HepG2 (cell line): ENCODE results near the gene ZNF37A. TPM values are rescaled to one million over a fixed set of nuclear protein-coding genes. Genes with fewer than 3 reads are reported as not detected.

Experiments used
- CAMTA2 ChIP-seq: sonication (generic); formaldehyde crosslinking; IDR thresholded peaks from 2 replicates; pipeline ENCODE4 v1.4.0; 2020; ENCODE audit warnings: mild to moderate bottlenecking, missing genetic modification reagents, borderline replicate concordance
- GATA4 ChIP-seq: sonication (generic); IDR thresholded peaks from 2 replicates; pipeline ENCODE4 v1.6.1; 2016; ENCODE audit warnings: antibody characterized with exemption, low read depth, borderline replicate concordance
- GTF2F1 ChIP-seq: fragments of 150-350 bp; IDR thresholded peaks from 2 replicates; pipeline ENCODE4 v1.6.1; 2014; ENCODE audit warnings: low read length
- KIAA2018 ChIP-seq: sonication (generic); formaldehyde crosslinking; IDR thresholded peaks from 2 replicates; pipeline ENCODE4 v1.5.0; 2020; ENCODE audit warnings: mild to moderate bottlenecking, missing genetic modification reagents, borderline replicate concordance
- MAFF ChIP-seq: IDR thresholded peaks from 2 replicates; pipeline ENCODE4 v1.6.1; 2011; ENCODE audit warnings: low read depth, low read length, improper control_type of control experiment
- NCOR1 ChIP-seq: fragments of 200-600 bp; sonication (generic); IDR thresholded peaks from 2 replicates; pipeline ENCODE4 v1.7.0; 2017; ENCODE audit warnings: antibody characterized with exemption, low read length, borderline replicate concordance
- PHF20 ChIP-seq: sonication (generic); formaldehyde crosslinking; IDR thresholded peaks from 2 replicates; pipeline ENCODE4 v1.5.0; 2020; ENCODE audit warnings: mild to moderate bottlenecking, missing genetic modification reagents
- PITX1 ChIP-seq: sonication (generic); formaldehyde crosslinking; IDR thresholded peaks from 2 replicates; pipeline ENCODE4 v1.5.1; 2020; ENCODE audit warnings: mild to moderate bottlenecking, missing genetic modification reagents
- TSC22D2 ChIP-seq: sonication (generic); formaldehyde crosslinking; IDR thresholded peaks from 2 replicates; pipeline ENCODE4 v1.5.1; 2020; ENCODE audit warnings: missing genetic modification reagents, mild to moderate bottlenecking, borderline replicate concordance
- ZFY ChIP-seq: sonication (generic); formaldehyde crosslinking; IDR thresholded peaks from 2 replicates; pipeline ENCODE4 v1.4.0; 2020; ENCODE audit warnings: missing genetic modification reagents
- ZMYM3 ChIP-seq: sonication (generic); formaldehyde crosslinking; IDR thresholded peaks from 2 replicates; pipeline ENCODE4 v1.5.1; 2020; ENCODE audit warnings: mild to moderate bottlenecking, missing genetic modification reagents
- ZNF264 ChIP-seq: sonication (generic); formaldehyde crosslinking; IDR thresholded peaks from 2 replicates; pipeline ENCODE4 v1.4.0; 2020; ENCODE audit warnings: missing genetic modification reagents
- ZNF367 ChIP-seq: sonication (generic); formaldehyde crosslinking; IDR thresholded peaks from 2 replicates; pipeline ENCODE4 v1.4.0; 2020; ENCODE audit warnings: missing genetic modification reagents, borderline replicate concordance
- ZNF557 ChIP-seq: sonication (generic); formaldehyde crosslinking; IDR thresholded peaks from 2 replicates; pipeline ENCODE4 v1.4.0; 2020; ENCODE audit warnings: missing genetic modification reagents
- ZNF616 ChIP-seq: sonication (generic); formaldehyde crosslinking; IDR thresholded peaks from 2 replicates; pipeline ENCODE4 v1.5.0; 2020; ENCODE audit warnings: low read depth, mild to moderate bottlenecking, missing genetic modification reagents
- polyA plus RNA-seq, 8 experiments: library from polyadenylated mRNA; depleted of rRNA in 3 of 8; stranded (reverse) in 7 of 8; unstranded in 1 of 8; fragments of >200 nt; fragmentation: Illumina TruSeq in 4 of 8; extraction: Trizol in 4 of 8; gene quantifications; 2 replicates each; pipeline versions ENCODE4 v1.2.1 to v1.2.3, GENCODE V29; 2011 to 2016; ENCODE audit warnings: low read depth in 4 of 8, missing spikeins in 1 of 8, mixed read lengths in 1 of 8; ENCODE audit not compliant: insufficient read depth in 1 of 8
- total RNA-seq, 5 experiments: library from RNA; depleted of rRNA; stranded (reverse); fragments of >200 nt; fragmentation: Illumina TruSeq; extraction: Trizol; gene quantifications; 2 replicates each; pipeline ENCODE4 v1.2.3, GENCODE V29; 2016; ENCODE audit warnings: low read depth in 1 of 5
- TF ChIP-seq, protein P1 (sequence below): sonication (generic); formaldehyde crosslinking; IDR thresholded peaks from 2 replicates; pipeline ENCODE4 v1.5.1; 2020; ENCODE audit warnings: mild to moderate bottlenecking, missing genetic modification reagents, moderate library complexity
- TF ChIP-seq, protein P2 (sequence below): IDR thresholded peaks from 2 replicates; pipeline ENCODE4 v1.6.1; 2016

Gene ZNF37A
- total and polyA plus RNA-seq, 2 of the 13 experiments (the other 11 are each of a cell fraction or from before 2014, with no cell fraction given), result 8.0 to 12.6 TPM

- TF ChIP-seq GTF2F1 (no peak), CAMTA2 (CRISPR knock-in tag) (no peak; the same call in 1 of the 2 replicates), PHF20 (peak; percentile 47; the same call in 1 of the 2 replicates), ZNF616 (CRISPR knock-in tag) (no peak), GATA4 (no peak; the same call in 1 of the 2 replicates), ZMYM3 (CRISPR knock-in tag) (peak; percentile 15; the same call in 1 of the 2 replicates), ZFY (CRISPR knock-in tag) (peak; percentile 96), MAFF (no peak), KIAA2018 (no peak), PITX1 (CRISPR knock-in tag) (no peak; the same call in 1 of the 2 replicates), ZNF557 (CRISPR knock-in tag) (no peak), NCOR1 (no peak), ZNF264 (CRISPR knock-in tag) (peak; percentile 47), TSC22D2 (CRISPR knock-in tag) (no peak), ZNF367 (CRISPR knock-in tag) (no peak)
- TF ChIP-seq, protein P1, sequence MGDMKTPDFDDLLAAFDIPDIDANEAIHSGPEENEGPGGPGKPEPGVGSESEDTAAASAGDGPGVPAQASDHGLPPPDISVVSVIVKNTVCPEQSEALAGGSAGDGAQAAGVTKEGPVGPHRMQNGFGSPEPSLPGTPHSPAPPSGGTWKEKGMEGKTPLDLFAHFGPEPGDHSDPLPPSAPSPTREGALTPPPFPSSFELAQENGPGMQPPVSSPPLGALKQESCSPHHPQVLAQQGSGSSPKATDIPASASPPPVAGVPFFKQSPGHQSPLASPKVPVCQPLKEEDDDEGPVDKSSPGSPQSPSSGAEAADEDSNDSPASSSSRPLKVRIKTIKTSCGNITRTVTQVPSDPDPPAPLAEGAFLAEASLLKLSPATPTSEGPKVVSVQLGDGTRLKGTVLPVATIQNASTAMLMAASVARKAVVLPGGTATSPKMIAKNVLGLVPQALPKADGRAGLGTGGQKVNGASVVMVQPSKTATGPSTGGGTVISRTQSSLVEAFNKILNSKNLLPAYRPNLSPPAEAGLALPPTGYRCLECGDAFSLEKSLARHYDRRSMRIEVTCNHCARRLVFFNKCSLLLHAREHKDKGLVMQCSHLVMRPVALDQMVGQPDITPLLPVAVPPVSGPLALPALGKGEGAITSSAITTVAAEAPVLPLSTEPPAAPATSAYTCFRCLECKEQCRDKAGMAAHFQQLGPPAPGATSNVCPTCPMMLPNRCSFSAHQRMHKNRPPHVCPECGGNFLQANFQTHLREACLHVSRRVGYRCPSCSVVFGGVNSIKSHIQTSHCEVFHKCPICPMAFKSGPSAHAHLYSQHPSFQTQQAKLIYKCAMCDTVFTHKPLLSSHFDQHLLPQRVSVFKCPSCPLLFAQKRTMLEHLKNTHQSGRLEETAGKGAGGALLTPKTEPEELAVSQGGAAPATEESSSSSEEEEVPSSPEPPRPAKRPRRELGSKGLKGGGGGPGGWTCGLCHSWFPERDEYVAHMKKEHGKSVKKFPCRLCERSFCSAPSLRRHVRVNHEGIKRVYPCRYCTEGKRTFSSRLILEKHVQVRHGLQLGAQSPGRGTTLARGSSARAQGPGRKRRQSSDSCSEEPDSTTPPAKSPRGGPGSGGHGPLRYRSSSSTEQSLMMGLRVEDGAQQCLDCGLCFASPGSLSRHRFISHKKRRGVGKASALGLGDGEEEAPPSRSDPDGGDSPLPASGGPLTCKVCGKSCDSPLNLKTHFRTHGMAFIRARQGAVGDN (CRISPR knock-in tag), result peak; percentile 82
- TF ChIP-seq, protein P2, sequence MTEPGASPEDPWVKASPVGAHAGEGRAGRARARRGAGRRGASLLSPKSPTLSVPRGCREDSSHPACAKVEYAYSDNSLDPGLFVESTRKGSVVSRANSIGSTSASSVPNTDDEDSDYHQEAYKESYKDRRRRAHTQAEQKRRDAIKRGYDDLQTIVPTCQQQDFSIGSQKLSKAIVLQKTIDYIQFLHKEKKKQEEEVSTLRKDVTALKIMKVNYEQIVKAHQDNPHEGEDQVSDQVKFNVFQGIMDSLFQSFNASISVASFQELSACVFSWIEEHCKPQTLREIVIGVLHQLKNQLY, result no peak
Measured at GRCh38 chr10:38094158-38094926, at the start of gene ZNF37A (continued).
